HUDEP-2 (cell line): ENCODE results near the gene PARD3.

Source experiments
- DNase-seq, 76 experiments: peaks; one replicate each; lab custom pipeline; 2025; ENCODE audit not compliant: unreplicated experiment in 76 of 76; lab: John Stamatoyannopoulos, UW

The PARD3 gene

DNA sequence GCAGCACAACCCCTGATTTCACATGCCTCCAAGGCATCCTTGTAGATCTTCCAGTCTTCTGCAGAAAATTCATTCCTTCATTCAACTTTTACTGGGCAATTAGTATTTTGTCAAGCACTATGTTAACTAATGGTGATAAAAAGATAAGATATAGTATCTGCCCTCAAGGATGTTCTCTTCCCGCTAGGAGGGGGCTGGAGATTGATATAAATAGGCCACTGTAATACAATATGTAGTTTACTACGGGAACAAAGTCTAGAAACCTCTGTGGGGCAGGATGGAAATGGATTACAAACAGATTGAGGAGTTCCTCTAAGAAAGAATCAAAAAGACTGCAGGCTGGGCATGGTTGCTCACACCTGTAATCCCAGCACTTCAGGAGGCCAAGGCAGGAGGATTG, 10.3 kb upstream of the PARD3 start:
- DNase-seq = no peak

DNA sequence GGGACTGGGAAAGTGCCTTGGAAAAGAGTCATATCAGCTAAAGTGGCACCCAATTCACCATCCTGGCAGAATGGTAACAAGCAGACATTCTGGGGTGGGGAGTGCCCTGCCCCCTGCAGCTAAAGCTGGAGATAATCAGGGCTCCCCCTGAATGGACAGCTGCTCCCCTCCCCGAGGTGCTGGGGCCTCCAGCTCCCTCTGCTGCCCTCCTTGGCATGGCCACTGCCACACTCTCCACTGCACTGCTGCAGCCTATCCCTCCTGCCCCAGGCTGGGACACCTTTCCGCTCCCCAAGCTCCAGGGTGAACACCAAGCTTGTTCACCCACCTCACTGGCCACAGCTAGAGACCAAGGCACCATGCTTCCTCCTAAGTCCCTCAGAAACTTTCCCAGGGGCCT, 9.8 kb upstream of the PARD3 start:
- DNase-seq = peak in 22 of 76 experiments; percentile 5 to 49 (median 18)

DNA sequence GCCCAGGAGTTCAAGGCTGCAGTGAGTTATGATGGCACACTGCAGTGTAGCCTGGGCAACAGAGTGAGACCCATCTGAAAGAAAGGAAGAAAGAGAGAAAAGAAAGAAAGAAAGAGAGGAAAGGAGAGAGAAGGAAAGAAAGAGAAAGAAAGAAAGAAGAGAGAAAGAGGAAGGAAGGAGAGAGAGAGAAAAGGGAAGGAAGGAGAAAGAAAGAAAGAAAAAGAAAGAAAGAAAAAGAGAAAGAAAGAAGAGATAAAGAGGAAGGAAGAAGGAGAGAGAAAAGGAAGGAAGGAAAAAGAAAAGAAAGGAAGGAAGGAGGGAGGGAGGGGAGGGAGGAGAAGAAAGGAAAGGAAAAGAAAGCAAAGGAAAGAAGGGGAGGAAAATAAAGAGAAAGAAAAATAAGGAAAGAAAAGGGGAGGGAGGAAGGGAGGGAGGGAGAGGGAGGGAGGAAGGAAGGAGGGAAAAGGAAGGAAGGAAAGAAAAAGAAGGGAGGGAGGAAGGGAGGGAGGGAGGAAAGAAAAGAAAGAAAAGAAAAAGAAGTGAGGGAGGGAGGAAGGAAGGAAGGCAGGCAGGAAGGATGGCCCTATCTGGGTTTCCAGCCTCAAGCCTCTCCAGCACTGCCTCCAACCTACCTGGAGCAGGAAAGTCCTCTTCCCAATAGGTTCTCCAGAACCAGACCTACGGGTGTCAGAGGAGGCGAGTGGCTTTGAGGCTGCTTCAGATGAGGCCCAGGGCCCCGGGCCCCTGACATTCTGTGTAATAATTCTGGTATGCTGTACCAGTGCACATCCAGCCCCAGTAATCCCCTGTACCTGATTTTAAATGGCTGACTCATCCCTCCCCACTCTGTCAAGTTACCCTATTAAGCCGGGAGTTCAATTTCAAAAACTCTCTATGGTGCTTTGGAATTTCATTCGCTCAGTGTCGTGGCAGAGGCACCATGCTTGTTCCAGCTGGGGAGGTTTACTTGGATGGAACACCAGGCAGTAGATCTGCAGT, 6.8 kb upstream of the PARD3 start:
- DNase-seq = no peak

DNA sequence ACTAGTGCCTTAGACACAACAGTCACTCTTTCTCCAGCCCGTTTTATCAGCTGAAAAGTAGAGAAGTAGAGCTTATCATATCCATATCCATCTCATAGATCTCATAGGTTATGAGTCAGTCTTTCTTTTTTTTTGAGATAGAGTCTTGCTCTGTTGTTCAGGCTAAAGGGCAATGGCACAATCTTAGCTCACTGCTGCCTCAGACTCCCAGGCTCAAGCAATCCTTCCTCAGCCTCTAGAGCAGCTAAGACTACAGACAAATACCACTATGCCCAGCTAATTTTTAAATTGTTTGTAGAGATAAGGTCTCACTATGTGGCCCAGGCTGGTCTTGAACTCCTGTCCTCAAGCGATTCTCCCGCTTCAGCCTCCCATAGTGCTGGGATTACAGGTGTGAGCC, 2.5 kb upstream of the PARD3 start:
- DNase-seq = no peak

- DNase-seq = no peak
These were observed 2.0 kb upstream of the PARD3 start for GRCh38 chr10:34817054-34817453.

DNA sequence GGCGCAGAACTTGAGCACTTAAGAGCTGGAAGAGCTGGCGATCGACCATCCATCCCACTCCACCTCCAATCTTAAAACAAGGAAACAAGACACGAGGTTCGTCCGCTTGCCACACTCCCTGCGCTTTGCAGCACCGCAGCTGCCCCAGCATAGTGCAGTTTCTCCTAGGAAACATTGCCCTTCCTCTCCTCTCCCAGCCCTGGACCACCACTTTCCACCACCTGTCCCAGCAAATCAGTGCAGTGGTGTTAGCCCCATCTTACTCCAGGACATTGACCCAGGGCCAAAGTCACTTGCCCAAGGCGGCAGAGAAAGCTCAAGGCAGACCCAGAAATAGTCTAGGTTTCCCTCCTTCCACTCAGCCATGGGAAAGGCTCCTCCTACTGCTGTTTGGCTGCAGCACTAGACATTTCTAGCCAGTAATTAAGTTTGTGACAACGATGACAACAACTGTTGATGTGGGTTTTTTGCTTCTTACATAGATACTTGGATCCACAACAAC, 1.5 kb upstream of the PARD3 start:
- peak in 6 of 76 experiments; percentile 8 to 27 (median 19) for DNase-seq

- peak in 1 of 76 experiments; percentile 14 for DNase-seq
These were observed 995 bp upstream of the PARD3 start for GRCh38 chr10:34816085-34816496.

GRCh38 chr10:34814913-34815184, 247 bp downstream of the PARD3 start:
- DNase-seq = no peak

DNA sequence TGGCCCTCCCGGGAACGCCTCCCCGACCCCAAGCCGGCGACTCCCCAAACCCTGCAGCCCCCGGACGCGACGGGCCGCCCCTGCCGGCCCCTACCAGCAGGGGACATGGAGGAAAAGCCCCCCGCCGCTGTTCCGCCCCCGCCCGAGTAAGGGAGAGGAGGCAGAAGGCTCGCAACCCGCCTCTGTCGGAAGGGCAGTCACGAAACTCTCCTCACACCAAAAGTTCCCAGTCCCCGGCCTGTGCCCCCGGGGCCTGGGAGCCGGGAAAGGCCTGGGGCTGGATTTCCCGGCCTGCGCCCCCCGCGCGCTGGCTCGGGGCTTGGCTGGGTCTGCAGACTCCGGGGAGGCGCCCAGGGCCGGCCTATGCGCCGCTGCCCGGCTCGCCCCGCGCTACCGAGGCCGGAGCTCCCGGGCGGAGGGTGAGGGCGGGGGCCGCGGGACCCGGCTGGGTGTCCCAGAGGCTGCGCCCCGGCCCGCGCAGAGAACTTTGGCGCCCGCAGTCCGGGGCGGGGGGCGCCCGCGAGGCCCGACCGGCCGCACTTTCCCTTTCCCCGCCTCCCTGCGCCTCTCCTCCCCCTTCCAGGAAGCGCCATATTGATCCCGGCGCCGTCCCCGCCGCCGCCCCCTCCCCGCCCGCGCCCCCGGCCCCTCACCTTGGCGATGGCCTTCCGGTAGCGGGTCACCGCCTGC, 728 bp downstream of the PARD3 start:
- peak in 6 of 76 experiments; percentile 15 to 22 (median 16) for DNase-seq

GRCh38 chr10:34813626-34814222, 1.4 kb downstream of the PARD3 start:
- peak in 2 of 76 experiments; percentile 9 to 10 for DNase-seq

DNA sequence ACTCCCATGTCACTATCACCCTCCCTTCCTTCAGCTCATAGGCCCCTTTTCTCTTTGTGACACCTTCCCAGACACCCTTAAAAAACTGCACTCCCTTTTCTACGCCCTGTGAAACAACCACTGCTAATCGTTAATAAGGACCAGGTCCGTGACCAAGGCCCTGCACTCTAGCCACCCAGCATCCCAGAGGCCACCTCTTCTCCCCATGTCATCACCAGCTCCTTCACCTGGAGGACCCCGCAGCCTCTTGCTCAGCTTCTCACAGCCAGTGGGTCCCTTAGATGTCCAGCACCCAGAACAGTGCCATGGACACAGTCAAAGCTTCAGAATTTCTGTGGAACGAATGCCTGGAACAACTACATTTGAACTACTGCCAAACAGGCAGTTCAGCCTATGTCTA, 2.3 kb downstream of the PARD3 start:
- no peak for DNase-seq

DNA sequence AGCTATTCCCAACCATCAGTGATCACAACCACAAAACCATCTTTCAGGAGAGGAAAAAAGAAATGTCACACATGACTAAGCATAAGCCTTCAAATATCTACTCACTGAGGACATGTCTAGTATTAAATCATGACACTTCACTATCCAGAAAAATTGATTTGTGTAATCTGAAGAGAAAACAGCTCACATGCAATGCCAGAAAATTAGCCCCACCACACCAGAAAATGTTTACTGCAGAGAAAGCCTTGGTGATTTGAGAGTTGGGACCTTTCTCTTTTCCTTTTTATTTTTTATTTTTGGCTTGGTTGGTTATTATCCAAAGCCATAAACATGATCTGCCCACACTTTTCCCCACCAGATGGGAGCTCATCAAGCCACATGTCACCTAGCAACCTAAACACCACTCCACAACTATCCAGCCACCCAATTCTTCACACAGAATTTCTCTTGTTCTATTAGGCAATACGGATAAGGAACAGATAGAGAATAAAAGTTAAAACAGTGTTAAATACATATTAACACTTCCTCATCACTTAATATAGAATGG, 3.1 kb downstream of the PARD3 start:
- DNase-seq = no peak

DNA sequence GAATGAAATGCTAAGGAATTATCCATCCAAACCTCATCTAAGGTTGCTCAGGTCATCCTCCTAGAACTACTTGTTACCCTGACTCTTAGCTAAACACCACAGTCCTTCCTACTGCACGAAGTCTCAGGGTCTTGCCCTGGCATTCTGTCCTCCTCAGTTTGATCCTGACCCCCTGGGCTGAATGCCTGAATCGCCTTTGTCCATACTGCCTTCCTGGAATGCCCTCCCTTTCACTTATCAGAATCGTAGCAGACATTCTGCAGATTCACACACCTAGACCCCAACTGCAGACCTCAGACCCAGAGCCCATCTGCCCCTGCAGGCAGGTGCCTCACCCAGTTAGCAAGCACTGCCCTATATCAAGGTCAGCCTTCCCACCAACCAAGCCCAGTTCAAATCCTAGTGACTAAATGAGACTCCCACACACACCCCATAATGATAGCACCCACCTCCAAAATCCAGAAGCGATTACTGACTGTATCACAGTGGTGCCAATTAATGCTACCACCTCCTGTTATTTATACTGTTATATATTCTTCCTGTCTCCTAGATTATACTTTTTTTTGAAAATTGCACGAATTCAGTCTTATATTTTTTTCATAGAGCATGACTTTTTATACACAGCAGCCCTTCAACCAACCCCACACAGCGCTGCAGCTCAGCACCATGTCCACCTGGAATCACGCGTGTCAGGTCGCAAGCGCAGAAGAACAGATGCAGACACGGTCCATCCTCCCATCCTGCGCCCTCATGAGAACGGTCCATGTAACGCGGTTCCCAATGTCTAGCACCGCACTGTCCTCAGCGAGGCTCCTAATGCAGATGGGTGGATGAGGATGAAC, 3.7 kb downstream of the PARD3 start:
- DNase-seq = no peak

GRCh38 chr10:34809796-34810195, 5.3 kb downstream of the PARD3 start:
- DNase-seq = no peak

GRCh38 chr10:34808801-34809745, 6.0 kb downstream of the PARD3 start:
- no peak for DNase-seq

DNA sequence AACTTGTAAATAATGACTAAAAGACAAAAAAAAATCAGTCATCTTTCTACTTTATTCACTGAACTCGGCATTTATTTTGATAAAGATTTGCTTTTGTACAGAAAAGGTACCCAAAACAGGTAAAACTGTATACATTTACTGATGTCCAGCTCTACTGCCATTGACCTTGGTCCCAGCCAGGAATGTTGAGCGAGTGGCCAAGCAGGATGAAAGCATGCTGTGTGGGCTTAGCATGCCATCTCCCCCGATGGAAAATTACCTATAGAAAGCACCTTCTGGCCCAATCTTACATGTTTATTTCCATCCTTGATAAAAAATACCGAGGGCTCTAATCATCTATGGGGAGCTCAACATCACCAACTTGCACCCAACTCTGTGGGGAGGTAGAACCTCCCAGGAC, 6.8 kb downstream of the PARD3 start:
- DNase-seq = no peak

GRCh38 chr10:34804306-34804705, 10.8 kb downstream of the PARD3 start:
- no peak for DNase-seq

GRCh38 chr10:34802692-34803091, 12.4 kb downstream of the PARD3 start:
- no peak for DNase-seq

DNA sequence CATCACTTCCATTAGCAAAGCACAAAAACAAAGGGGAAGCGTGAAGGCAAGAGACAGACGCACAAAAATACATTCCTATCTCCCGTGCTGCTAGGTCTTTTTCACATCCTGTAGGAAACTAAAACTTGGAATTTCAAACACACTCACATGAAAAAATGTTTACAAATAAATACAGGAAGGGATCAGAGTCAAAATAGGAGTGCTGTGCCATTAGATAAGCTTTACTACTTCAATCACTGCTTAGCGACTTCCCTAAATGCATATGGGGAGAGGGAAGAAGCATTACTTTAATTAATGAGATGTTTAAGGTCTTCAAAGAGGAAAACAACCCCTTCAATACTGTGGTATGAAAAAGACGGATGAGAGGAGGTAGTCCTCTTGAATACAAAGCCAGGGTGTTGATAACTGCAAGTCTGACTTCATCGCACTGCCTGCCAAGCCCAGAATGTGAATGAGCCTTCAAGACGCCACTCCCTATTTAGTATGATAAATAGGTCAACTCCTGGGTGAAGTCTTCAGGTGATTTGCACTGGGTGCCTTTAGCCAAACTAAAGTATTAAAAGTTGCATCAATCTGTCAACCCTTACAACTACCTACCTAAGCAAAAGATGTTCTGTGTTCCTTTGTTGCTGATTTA, 13.9 kb downstream of the PARD3 start:
- no peak for DNase-seq
